Colonic mucosa (tissue), 4 donors: ENCODE measurements around the gene ST7. TPM values are rescaled to one million over a fixed set of nuclear protein-coding genes. Genes with fewer than 3 reads are reported as not detected.

Experiments
- DNase-seq: peaks from one replicate; pipeline ENCODE4 v3.0.0-alpha.2; 2020
- H3K27ac ChIP-seq: fragments of 200-600 bp; one replicate; pipeline ENCODE4 v1.8.0; 2021
- H3K27me3 ChIP-seq: fragments of 200-600 bp; one replicate; pipeline ENCODE4 v1.8.0; 2021
- H3K36me3 ChIP-seq: fragments of 200-600 bp; one replicate; pipeline ENCODE4 v1.8.0; 2021
- H3K4me1 ChIP-seq: fragments of 200-600 bp; one replicate; pipeline ENCODE4 v1.8.0; 2021; ENCODE audit warnings: mild to moderate bottlenecking
- H3K4me3 ChIP-seq: fragments of 200-600 bp; one replicate; pipeline ENCODE4 v1.8.0; 2021
- H3K9ac ChIP-seq, 2 donors: one replicate each; pipeline ENCODE4 v1.7.0; 2013; ENCODE audit warnings: control low read depth in 2 of 2, low read depth in 2 of 2, low read length in 2 of 2
- H3K9me3 ChIP-seq: fragments of 200-600 bp; one replicate; pipeline ENCODE4 v1.8.0; 2021
- intact Hi-C: fragments of 100-400 bp; cut with DNase I; formaldehyde crosslinking; loops from one replicate; pipeline ENCODE4 v1.14.1; 2022
- microRNA-seq: library from miRNA; unstranded; fragments of <30 nt; microRNA quantifications from one replicate; pipeline ENCODE4, GENCODE V29; 2019
- total RNA-seq, 2 donors: library from RNA; stranded (reverse); fragmentation: NEBNext Ultra II Directional in 1 of 2; extraction: Animal tissue kit (Norgen Biotek cat#: 25700) in 1 of 2; gene quantifications; one replicate each; pipeline ENCODE4 v1.2.1, GENCODE V29; 2021
- TF ChIP-seq, protein P1 (sequence below): fragments of 200-600 bp; IDR thresholded peaks from one replicate; pipeline ENCODE4 v1.8.0; 2022; ENCODE audit warnings: antibody characterized with exemption, mild to moderate bottlenecking
- donor health status: healthy.
- donor health status: DM: no; HTN: no; CAD: no.
- donor health status: DM: no; HTN: no; CAD: no.

ST7 gene
- total RNA-seq, 2 donors from 2014 or later, result 10.6 to 12.2 TPM

DNA sequence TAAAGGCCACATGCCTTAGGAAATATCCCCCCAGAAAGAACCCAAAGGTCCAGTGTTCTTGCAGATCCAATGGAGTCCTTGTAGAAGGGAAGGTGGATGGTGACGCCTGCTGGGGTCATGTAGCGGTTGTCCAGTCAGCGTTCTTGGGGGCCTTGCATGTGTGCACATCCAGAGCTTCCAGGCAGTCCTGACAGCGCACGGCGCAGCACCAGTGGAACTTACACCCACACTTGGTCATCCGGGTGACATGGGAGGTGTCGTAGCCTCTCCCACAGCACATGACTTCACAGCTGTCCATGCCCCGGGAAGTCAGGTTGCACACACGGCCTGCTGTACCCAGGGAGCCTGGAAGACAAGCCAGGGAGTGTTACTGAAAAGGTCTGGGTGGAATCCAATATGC, 324.7 kb downstream of the ST7 start:
- H3K36me3 ChIP-seq, result no peaks in the 10 kb centered on the region
- H3K9me3 ChIP-seq, result no peaks in the 10 kb centered on the region
- no peak for DNase-seq
- H3K9ac ChIP-seq, result no peak overlapping the region
- no peaks in the 10 kb centered on the region for H3K4me1 ChIP-seq
- intact Hi-C loops, result no loop called here
- no peak overlapping the region for H3K4me3 ChIP-seq
- TF ChIP-seq, protein P1, sequence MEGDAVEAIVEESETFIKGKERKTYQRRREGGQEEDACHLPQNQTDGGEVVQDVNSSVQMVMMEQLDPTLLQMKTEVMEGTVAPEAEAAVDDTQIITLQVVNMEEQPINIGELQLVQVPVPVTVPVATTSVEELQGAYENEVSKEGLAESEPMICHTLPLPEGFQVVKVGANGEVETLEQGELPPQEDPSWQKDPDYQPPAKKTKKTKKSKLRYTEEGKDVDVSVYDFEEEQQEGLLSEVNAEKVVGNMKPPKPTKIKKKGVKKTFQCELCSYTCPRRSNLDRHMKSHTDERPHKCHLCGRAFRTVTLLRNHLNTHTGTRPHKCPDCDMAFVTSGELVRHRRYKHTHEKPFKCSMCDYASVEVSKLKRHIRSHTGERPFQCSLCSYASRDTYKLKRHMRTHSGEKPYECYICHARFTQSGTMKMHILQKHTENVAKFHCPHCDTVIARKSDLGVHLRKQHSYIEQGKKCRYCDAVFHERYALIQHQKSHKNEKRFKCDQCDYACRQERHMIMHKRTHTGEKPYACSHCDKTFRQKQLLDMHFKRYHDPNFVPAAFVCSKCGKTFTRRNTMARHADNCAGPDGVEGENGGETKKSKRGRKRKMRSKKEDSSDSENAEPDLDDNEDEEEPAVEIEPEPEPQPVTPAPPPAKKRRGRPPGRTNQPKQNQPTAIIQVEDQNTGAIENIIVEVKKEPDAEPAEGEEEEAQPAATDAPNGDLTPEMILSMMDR, result no peak
- no peaks in the 10 kb centered on the region for H3K27me3 ChIP-seq
- H3K27ac ChIP-seq, result no peak overlapping the region

DNA sequence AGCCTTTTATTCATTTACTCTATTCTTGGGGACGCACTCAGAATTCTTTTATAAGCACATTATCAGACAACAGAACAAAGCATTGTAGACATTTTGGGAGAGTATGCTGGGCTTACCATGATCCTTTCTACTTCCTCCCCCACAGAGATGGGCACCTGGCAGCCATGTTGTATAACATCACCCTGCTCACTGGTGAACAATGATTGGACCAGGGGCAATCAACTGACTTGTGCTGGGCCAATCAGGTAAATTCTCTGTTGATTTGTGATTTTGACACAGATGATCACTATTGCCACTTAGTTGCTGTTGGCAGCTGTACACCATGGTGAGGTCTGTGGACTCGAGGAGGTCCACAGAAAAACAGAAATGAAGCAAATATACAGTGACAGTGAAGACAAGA, 325.9 kb downstream of the ST7 start:
- Histone ChIP-seq H3K9me3 (no peaks in the 10 kb centered on the region), H3K4me1 (no peaks in the 10 kb centered on the region), H3K9ac (no peak overlapping the region), H3K27ac (no peak overlapping the region), H3K27me3 (no peaks in the 10 kb centered on the region), H3K4me3 (no peak overlapping the region), H3K36me3 (no peaks in the 10 kb centered on the region)
- no peak for DNase-seq
- intact Hi-C loops, result no loop called here
- TF ChIP-seq, protein P1, result no peak

Small RNAs within 50 kb of the gene (microRNA-seq; reads per million reads assigned to microRNA genes)
- not detected for gene MIR6132

Other genes starting within 250 kb of the ST7 start
- gene CAPZA2, start 90.9 kb upstream of the ST7 start, total RNA-seq, result 100 to 1,000 TPM; 186 to 323 TPM